NCI-H69 (cell line): ENCODE measurements around the gene IFTAP.
A peak's percentile ranks its signal among the peaks of the same experiment; 100 is the strongest.

Source experiments
- DNase-seq: peaks from one replicate; lab custom pipeline; 2025; lab: John Stamatoyannopoulos, UW

Gene IFTAP, protein sequence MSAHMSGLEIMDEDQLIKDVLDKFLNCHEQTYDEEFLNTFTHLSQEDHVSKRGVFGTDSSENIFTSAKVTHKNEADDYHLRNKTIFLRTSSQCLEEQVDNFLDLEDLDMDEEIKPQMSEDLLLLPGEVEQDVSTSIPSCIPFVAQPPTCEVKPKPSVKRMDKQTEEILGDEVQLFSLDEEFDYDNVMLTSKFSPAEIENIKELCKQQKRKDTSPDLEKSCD

DNA sequence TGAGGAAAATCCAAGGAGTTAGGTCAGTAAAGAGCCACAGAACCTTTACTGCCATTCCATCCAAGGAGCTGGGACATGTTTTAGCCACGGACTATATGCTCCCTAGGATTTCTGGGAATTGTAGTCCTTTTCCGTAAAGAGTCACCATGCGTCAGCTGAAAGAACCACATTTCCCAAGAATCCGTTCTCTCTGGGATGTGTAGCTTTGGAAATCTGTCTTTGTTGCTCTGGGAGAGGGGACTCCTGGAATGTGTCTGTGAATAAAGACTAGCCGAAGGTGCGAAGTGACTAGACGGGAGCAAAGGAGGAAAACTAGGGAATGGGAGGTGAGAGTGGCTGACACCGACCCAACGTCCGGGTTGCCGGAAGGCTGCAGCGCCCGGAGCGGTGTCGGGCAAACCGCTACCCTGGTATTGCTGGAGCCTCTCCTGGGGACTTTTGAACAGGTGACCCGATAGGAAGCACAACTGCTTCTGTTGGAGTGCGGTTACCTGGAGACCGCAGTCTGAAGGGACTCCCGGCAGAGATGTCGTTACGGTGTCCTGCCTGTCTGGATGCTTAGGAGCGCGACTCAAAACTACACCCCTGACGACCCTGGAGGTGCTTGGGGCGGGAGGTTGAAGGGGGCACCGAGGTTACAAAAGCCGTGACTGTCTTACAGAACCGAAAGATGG is at the start of gene IFTAP:
Gene IFTAP (plus strand): TSS at position 187 of the 674 bp plus-strand sequence. CDS start 15,602 bp downstream, outside the sequence.
- peak; percentile 89 for DNase-seq

DNA sequence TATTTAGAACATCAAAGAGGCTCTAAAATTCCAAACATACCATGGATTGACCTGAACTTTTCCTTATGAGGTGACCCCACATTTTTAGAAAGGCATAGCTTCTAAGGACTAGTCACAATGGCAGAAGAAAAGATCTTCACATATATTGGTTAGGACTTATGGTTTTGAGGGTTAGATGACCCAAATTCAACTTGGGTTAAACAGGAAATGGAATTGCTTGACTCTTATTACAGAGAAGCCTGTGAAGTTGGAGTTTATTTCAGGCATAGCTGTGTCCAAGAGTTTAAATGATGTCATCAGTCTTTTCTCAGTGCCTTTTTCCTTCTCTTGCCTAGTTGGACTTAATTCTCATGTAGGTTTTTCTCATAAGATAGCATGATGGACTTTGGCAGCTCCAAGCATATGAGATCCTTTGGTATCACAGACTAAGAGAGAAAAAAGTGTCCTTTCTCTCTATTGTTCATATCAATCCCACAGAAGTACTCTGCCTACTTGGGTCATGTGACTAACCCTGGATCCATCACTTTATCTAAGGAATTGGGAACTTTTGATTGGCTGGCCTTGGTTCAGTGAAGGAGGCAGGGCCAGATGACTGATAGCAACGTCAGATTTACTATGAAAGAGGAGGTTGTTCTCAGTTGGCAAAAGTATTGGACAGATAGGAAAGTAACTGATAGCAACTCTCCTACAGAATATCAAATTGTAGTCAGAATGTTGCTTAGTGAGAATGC is 43.8 kb upstream of the IFTAP start:
- DNase-seq = no peak

DNA sequence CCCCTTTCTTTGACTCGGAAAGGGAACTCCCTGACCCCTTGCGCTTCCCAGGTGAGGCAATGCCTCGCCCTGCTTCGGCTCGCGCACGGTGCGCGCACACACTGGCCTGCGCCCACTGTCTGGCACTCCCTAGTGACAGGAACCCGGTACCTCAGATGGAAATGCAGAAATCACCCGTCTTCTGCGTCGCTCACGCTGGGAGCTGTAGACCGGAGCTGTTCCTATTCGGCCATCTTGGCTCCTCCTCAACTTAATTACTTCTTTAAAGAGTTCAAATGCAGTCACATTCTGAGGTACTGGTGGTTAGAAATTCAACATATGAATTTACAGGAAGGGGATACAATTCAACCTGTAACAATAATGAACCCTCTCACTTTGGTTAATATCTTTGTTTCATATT is 36.9 kb upstream of the IFTAP start:
- peak; percentile 42 for DNase-seq

DNA sequence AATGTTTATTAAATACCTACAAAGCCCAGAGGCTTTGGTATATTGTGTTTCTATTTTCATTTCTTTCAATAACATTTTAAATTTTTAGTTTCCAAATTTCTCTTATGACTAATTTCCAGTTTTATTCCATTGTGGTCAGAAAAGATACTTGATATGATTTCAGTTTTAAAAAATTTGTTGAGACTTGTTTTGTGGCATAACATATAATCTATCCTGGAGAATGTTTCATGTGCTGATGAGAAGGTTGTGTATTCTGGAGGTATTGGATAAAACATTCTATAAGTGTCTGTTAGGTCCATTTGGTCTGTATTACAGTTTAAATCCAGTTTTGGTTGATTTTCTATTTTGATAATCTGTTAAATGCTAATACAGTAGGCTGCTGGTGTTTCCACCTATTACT is 36.3 kb upstream of the IFTAP start:
- DNase-seq = no peak

DNA sequence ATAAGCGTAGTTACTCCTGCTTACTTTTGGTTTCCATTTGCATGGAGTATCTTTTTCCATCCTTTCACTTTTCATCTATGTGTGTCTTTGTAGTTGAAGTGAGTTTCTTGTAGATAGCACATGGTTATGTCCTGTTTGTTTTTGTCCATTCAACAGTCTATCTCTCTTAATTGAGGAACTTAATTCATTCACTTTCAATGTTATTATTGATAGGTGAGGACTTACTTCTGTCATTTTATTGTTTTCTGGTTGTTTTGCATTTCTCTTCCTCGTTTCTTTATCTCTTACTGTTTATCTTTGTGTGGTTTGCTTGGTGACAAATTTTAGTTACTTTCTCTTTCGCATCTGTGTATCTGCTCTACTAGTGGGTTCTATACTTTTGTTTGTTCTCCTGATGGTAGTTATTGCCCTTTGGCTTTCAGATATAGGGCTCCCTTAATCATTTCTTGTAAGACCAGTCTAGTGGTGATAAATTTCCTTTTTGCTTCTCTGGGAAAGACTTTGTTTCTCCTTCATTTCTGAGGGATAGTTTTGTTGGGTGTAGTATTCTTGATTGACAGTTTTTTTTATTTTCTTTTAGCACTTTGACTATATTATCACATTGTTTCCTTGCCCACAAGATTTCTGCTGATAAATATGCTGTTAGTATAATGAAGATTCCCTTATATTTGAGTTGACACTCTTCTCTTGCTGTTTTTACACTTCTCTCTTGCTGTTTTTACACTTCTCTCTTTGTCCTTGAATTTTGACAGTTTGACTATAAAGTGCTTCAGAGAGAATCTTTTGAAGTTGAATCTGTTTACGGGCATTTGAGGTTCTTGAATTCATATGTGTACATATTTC is 35.5 kb upstream of the IFTAP start:
- no peak for DNase-seq

DNA sequence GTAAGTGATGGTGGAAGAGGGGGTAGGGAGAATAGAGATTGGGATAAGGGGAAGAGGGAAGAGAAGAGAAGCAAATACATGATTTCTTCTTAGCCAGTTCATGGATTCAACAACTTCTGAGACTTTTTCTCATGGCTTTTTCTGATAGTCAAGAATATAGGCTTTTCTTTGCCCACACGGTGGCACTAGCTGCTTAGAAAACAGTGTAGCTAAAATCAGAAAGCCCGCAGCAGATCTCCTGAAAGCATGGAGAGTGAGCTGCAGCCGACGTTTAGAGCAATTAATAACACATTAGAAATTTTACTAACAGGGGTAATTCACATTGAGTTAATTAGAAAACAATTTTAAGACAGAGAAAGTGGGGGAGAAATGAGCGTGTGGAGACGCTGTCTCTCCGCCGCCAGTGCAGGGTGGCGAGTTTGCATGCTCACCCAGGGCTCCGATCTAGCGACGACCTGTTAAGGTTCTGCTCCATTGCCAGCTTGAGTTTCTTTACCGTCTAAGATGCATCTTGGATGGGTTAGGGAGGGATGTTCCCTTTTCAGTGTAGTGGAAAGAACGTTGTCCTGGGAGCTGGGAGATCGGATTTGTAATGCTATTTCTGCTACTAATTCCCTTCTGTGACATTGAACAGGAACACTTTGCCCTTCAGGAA is 29.8 kb upstream of the IFTAP start:
- DNase-seq = peak; percentile 74

DNA sequence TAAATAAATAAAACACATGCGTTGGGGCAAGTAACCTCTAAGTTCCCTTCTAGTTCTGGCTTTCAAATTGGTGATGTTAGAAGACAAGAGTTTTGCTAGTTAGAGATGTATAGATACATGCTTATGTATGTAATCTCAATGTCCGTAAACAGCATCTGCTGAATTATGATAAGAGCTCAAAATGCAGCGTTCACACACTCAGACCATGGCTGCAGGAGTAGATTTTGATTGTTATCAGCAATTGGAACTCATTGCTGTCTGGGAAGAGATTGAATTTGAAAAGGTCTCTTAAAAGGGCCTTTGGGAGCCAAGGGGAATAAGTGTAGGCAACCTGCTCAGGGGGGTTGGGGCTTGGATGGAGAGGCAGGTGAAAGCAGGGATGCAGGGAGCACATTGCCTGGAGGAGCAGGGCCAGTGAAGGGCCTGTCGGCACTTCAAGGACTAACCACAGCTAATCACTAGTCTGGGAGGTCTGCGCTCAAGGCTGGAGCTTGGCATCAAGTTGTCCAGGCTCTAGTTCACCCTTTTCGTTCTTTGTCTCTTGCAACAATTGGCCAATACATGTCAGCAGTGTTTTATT is 29.2 kb upstream of the IFTAP start:
- DNase-seq = no peak

DNA sequence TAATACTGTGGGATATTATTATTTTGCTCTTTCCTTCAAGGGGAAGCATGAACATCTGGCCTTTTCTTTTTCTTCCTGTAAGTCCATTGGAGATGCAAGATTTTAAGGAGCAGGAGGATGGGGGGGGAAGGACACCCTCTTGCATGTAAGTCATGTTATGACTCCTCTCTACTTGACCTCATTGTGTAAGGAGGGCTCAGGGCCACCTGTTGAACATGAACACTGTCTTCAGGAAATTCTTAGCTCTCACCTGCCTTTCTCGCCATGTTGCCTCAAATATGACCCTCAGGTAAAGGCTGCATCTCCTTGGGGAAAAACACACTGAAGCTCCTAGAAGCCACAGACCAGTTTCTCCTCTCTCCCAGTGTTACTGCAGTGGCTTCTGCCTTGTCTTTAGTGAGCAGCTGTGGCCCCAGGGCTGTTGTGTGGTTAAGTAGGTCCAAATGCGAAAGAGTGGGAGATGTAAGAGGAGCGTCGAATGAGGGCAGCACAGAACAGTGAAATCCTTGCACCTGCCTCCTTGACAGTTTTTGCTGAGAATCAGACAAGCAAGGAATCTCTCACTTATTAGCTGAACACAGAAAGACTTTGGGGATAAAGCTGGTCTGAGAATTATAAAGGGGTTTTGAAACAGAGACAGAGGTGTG is 27.8 kb upstream of the IFTAP start:
- DNase-seq = peak; percentile 4

DNA sequence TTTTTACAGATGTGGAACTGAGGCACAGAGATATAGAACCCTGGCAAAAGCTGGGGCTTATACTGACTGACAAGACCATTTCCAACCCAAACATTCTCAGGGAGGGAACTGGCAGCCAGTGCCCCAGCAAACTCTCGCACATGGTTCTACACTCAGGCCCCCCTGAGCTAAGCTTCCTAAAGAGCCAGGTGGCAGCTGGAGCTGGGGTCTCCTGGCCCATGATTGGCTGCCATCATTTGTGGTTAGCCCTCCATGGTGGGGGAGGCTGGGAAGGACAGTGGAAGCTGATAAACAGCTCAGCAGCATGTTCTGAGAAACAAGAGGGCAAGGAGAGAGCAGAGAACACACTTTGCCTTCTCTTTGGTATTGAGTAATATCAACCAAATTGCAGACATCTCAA is 26.6 kb upstream of the IFTAP start, which contains the start of gene RAG1:
Gene RAG1 (plus strand): TSS at position 314 of the 400 bp plus-strand sequence. CDS start 5,298 bp downstream, outside the sequence.
- no peak for DNase-seq

DNA sequence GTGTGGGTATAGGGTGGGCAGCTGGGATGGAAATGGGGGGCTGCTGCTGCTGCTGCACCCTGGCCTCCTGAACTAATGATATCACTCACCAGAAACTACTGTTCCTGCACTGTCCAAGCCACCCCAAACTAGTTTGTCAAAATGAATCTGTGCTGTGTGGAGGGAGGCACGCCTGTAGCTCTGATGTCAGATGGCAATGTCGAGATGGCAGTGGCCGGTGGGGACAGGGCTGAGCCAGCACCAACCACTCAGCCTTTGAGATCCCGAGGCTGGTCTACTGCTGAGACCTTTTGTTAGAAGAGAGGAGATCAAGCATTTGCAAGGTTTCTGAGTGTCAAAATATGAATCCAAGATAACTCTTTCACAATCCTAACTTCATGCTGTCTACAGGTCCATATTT is 25.2 kb upstream of the IFTAP start:
- no peak for DNase-seq

DNA sequence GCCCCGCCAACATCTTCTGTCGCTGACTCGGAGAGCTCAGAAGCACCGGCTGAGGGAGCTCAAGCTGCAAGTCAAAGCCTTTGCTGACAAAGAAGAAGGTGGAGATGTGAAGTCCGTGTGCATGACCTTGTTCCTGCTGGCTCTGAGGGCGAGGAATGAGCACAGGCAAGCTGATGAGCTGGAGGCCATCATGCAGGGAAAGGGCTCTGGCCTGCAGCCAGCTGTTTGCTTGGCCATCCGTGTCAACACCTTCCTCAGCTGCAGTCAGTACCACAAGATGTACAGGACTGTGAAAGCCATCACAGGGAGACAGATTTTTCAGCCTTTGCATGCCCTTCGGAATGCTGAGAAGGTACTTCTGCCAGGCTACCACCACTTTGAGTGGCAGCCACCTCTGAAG is 19.8 kb upstream of the IFTAP start:
- peak; percentile 5 for DNase-seq

DNA sequence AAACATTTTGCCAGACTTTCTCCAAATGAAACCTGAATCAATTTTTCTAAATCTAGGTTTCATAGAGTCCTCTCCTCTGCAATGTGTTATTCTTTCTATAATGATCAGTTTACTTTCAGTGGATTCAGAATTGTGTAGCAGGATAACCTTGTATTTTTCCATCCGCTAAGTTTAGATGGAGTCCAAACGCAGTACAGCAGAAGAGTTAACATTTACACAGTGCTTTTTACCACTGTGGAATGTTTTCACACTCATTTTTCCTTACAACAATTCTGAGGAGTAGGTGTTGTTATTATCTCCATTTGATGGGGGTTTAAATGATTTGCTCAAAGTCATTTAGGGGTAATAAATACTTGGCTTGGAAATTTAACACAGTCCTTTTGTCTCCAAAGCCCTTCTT is 16.9 kb upstream of the IFTAP start:
- DNase-seq = no peak

DNA sequence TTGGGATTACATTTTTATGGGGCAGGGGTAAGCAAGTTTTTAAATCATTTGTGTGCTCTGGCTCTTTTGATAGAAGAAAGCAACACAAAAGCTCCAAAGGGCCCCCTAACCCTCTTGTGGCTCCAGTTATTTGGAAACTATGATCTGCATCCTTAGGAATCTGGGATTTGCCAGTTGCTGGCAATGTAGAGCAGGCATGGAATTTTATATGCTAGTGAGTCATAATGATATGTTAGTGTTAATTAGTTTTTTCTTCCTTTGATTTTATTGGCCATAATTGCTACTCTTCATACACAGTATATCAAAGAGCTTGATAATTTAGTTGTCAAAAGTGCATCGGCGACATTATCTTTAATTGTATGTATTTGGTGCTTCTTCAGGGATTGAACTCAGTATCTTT is 16.4 kb upstream of the IFTAP start:
- peak; percentile 71 for DNase-seq

DNA sequence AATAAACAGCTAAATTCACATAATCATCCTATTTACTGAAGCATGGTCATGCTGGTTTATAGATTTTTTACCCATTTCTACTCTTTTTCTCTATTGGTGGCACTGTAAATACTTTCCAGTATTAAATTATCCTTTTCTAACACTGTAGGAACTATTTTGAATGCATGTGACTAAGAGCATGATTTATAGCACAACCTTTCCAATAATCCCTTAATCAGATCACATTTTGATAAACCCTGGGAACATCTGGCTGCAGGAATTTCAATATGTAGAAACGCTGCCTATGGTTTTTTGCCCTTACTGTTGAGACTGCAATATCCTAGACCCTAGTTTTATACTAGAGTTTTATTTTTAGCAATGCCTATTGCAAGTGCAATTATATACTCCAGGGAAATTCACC is 15.8 kb upstream of the IFTAP start:
- DNase-seq = peak; percentile 8

DNA sequence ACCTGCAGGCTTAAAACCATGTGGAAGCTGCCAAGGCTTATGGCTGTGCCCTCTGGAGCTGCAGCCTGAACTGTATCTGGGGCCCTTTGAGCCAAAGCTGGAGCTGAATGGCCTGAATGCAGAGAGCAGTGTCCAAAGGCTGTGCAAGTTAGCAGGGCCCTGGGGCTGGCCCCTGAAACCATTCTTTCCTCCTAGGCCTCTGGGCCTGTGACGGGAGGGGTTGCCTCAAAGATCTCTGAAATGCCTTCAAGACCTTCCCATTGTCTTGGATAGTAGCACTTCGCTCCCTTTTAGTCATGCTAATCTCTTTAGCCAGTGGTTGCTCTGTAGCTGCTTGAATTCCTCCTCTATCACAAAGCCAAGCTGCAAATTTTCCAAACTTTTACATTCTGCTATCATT is 12.8 kb upstream of the IFTAP start:
- no peak for DNase-seq

DNA sequence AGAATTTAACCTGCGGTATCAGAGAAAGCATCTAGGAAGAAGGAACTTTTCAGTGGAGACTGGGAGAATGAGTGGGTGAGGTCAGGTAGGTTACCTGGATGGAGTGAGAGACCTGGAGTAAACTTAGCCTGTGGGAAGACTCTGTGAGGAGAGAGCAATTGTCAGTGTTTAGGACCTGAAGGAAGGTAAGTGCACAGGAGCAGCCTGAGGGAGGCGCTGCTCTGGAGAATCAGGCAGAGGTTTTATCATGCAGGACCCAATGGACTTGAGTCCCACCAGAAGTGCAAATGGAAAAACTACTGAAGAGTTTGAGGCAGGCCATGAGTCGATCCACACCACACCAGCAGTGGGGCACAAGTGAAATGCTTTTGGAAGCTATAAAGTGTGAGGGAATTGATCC is 10.6 kb upstream of the IFTAP start:
- DNase-seq = no peak

DNA sequence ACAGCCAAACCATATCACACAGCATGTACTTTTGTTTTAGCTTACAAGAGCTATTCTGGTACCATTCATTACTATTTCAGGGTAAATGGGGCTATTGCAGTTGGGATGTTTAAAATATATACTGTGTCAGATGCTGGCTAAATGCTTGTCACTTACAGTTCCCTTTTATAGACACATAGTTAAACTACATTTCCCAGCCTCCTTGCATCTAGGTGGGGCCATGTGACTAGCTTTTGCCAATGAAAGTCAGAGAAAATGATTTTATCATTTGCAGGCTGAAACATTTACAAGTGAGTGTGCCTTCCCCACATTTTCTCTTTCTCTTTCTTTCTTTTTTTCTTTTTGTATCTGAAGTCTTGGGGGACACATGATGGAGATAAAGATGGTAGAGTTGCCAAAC is 7.8 kb upstream of the IFTAP start:
- DNase-seq = no peak

DNA sequence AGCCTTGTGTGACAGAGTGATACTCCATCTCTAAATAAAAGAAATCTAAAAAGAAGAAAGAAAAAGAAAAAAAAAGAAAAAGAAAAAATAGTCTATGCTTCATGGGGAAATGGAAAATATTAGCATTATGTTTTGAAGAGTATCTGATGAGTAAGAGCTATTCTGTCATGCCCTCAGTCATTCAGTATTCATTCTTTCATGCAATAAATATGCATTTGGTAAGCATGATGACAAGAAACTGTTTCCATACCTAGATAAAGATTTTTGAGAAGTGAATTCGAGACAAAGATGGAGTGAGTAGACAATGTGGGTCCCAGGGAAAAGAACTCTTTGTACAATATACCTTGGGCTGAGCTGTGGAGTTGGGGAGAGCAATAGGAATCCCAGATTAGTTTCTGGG is 6.2 kb upstream of the IFTAP start:
- no peak for DNase-seq

DNA sequence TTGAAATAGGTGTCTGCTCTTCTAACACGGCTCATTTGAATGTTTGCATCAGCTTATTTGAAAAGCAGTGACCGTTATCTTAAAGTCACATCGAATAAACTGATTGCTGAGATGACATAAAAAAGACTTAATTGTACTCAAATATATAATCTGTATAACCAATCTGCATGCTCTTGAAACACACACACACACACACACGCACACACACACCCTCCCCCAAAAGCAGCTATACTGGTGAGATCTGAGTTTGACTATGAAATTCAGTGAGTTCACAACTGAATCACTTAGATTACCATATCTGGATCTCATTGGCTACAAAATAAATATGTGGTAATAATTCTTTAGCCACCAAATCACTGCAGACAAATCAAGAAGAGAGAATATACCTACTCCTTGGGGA is 3.8 kb upstream of the IFTAP start:
- no peak for DNase-seq

DNA sequence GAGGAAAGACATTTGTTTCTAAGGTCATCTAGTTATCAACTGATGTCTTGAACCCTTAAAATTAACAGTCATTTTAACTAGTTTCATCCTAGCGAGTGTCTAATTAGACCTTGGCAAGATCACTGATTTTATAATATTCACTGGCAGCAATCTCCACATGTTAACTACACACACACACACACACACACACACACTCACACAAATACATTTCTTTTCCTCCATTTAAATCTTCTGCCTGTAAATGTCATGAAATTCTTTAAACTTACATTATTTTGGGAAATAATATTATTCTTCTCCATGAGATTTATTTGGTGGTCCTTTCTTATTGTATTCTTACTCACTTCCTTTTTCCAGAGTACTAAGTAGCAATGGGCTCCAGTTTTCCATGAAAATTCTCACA is 2.9 kb upstream of the IFTAP start:
- no peak for DNase-seq

DNA sequence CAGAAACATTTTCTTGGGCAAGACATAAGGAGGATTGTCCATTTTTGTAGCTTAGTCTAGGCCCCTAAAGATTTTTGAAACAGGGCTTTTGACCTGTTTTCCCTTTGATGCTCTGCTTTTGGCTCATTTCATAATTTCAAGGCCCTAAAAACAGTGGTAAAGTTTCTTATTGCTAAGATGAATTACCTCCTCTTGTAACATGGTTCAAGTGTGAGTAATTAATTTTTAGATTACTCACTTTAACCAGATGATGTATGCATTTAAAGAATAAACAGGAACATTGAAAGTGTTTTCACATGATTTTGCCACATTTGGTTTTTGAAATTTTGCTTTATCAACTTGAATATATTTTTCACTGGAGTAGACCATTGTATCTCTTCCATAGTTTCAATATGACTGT is 2.6 kb downstream of the IFTAP start:
- no peak for DNase-seq
